ENCODE measurements around the gene GRIN3A.

The GRIN3A gene

DNA sequence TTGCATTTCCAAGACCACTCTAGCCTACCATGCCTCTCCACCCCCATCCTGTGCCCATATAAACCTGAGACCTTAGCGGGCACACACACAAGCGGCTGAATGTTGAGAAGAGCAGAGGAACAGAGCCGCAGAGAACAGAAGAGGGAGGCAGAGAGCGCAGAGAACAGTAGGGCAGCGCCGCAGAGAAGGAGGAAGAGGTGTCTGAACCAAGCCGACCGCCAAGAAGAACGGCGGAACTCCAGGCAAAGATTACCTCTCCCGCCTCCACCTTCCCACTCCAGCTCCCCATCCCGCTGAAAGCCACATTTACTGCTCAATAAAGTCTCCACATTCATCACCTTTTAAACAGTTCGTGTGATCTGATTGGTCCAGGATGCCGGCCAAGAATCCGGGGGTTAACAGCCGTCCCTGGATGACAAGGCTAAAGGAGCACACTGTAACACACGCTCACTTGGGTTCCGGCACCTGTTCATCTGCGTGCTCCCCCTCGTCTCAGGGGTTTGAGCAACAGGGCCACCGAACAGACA is 33.2 kb downstream of the GRIN3A start:
- DNase-seq, result peak; percentile 68

GRCh38 chr9:101702257-101702656 is 36.2 kb downstream of the GRIN3A start:
- no peak for DNase-seq

- no peak for DNase-seq
Measured at GRCh38 chr9:101693546-101694336, 44.7 kb downstream of the GRIN3A start.

GRCh38 chr9:101691657-101692056 is 46.8 kb downstream of the GRIN3A start:
- DNase-seq, result no peak

GRCh38 chr9:101689039-101689438 is 49.4 kb downstream of the GRIN3A start:
- no peak for DNase-seq

DNA sequence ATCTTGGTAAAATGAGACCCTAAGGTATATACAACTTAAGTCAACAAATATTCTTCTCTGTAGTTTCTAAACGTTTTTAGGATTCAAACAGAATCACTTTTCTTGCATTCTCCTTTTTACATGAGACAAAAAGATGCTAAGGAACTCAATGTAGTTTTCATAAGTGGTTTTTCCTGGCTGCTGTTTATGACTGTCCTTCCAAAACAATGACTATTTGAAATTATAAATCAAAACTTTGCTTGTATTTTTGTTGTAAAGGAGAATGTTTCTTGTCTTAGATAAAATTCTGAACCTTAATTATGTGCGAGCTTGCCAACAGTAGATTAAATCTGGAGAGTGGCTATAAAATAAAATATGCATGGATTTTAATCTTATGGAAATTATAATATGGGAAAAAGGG is 53.8 kb downstream of the GRIN3A start:
- no peak for DNase-seq

- no peak for DNase-seq
Measured at GRCh38 chr9:101683236-101683635, 55.2 kb downstream of the GRIN3A start.

- no peak for DNase-seq
Measured at GRCh38 chr9:101677861-101678260, 60.6 kb downstream of the GRIN3A start.

DNA sequence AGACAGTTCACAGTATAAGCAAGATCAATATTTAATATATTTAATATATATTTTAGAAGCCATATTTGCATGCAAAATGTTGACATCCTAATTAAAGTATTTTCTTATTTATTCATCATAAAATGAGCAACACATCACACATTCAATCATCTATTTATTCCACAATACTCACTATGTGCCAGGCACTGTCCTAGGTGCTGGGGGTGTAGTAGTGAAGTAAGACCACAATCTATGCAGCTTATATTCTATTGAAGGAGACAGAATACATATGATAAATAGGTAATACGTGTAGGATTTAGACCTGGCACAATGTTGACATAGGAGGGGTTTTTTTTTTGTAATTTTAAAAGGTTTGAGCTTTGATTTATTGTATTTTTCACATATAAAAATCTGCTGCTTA is 63.1 kb downstream of the GRIN3A start:
- no peak for DNase-seq

DNA sequence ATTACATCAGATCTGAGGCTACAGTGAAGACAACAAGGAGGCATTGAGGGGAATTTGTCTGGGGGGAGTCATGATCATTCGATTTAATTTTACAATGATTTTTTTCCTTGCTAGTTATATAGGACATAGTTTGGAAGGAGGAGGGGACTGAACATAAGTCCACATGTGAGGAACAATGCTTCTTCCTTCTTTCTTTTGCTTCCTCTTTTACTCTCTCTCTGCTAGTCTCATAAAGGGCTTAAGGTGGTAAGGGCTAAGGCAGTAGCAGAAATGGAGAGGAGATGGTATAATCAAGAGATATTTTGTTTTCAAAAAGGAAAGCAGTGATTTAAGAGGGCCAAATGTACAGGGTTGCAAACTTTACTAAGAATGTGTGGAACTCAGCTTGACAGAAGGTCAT is 64.3 kb downstream of the GRIN3A start:
- no peak for DNase-seq

- DNase-seq, result no peak
Measured at GRCh38 chr9:101673642-101674041, 64.8 kb downstream of the GRIN3A start.

- no peak for DNase-seq
Measured at GRCh38 chr9:101671567-101671966, 66.9 kb downstream of the GRIN3A start.

DNA sequence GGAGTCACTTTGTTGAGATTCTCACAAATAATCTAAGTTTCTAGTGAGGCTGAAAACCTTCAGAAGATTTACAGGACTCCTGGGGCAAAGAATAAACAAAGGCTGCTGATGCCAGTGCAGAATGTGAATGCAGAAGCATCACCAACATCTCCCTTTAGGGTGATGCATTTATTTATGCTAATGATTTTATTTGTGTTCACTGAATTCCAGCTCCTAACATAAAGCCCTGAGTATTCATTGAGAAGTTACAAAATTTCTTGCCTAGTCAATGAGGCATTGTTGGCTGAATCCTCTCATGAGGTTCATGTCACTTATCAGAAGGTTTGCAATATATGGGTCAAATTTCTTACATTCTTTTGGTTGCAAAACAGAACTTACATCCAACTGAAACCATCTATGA is 70.0 kb downstream of the GRIN3A start:
- DNase-seq, result no peak

- no peak for DNase-seq
Measured at GRCh38 chr9:101664453-101664852, 74.0 kb downstream of the GRIN3A start.

DNA sequence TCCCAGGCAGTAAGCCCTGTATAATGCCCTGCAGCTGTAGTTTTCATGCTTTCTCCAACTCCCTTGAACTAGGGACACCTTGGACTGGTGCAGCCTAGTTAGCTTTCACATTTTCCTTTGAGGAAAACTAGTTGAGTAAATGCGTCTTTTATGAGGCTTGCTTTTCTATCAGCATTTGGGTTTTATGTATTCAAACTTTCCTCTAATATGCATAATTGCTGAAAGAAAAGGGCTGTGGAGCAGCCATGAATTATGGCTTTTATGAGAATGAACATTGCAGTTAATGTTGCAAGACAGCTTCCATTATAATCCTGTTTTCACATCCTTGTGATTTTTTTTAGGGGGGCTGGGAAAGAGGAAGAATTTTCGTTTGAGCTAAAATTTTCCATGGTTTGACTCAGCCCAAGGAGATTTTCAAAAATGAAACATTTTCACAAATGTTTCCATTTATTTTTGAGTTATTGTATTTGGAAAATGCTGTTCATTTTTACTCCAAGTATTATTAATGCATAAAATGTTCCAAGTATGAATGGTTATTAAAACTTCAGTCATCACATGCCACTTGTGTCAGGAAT is 85.8 kb downstream of the GRIN3A start:
- DNase-seq, result no peak

- DNase-seq, result no peak
Measured at GRCh38 chr9:101650142-101650541, 88.3 kb downstream of the GRIN3A start.

DNA sequence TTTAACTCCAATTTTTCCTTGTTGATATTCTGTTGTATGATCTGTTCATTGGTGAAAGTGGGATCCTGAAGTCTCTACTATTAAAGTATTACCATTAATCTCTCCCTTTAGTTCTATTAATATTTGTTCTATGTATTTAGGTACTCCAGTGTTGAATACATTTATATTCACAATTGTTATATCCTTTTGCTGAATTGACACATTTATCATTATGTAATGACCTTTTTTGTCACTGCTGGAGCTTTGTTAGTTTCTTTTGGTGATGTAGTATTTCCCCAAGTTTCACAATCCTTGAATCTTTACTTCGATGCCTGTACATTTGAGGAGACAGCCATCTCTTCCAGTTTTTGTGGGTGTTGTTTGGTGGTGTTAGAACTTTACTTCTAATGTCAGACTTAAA is 90.0 kb downstream of the GRIN3A start:
- DNase-seq, result no peak

- DNase-seq, result no peak
Measured at GRCh38 chr9:101639785-101640665, 98.4 kb downstream of the GRIN3A start.

DNA sequence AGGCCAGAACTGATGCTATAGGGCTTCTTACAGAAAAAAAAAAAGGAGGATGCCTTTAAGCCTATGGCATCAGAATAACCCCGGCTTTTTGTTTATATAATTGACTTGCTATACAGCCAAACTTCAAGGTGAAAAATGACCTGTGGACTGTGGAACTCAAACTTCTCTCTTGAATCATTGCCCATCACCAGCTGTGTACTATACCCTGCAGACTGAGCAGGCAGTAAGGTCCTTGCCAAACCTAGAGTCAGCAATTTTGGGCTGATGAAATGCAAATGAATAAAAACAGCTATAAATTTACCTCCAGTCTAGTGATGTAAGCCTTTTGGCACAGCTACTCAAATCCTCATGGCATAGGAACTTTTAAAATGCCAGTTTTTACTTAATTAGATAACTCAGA is 99.1 kb downstream of the GRIN3A start:
- no peak for DNase-seq

- no peak for DNase-seq
Measured at GRCh38 chr9:101636247-101636646, 102.2 kb downstream of the GRIN3A start.

GRCh38 chr9:101635473-101635872 is 103.0 kb downstream of the GRIN3A start:
- no peak for DNase-seq

DNA sequence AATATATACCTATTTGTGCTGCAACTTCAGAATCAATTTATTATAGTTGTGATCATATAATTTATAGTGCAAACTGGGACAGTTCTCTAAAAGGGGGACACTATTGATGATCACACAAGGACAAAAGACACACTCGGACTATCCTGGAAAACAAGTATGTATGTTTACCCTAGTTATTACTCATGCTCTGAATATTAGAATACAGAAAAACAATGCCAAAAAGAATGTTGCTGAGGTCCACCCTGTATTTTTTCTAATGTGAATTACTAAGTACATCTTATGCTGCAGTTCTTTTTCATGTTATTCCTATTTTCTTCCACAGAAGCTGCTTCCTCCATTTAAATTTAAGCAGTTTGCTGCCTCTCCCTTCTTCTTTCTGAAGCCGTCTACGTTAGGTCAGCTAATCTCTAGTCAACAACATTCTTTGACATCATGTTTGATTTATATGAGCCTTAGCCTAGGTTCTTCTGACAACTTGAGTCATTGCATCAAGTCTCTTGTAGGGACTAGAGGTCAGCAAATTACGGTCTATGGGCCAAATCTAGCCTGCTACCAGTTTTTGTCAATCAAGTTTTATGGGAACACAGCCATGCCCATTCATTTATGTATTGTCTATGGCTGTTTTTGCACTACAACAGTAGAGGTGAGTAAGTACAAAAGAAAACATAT is 103.6 kb downstream of the GRIN3A start:
- DNase-seq, result no peak

- no peak for DNase-seq
Measured at GRCh38 chr9:101632611-101633010, 105.8 kb downstream of the GRIN3A start.
